ENCODE measurements around the gene PRPF8. TPM values are rescaled to one million over a fixed set of nuclear protein-coding genes. Genes with fewer than 3 reads are reported as not detected.

Gene PRPF8
- polyA plus RNA-seq, 1 donor from 2014 or later: 56.9 TPM

DNA sequence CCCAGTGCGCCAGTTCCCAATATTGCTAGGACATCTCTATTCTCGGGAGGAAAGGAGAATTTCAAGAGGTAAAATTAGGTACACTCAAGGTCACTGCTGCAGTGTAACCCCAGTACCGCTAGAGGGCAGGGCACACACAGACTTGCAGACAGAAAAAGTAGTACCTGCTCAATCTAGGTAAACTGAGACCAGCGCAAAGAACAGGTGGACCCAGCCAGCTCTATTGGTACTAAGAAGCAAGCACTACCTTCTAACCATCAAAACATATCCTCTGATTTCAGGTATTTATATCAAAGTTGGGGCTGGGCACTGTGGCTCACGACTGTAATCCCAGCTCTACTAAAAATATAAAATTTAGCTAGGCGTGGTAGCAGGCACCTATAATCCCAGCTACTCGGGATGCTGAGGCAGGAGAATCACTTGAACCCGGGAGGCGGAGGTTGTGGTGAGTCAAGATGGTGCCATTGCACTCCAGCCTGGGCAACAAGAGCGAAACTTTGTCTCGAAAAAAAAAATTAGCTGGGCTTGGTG is 36.3 kb upstream of the PRPF8 start:
- Histone ChIP-seq H3K4me3 (ENCODE audit: low read length) (no peak overlapping the region), H3K27me3 (ENCODE audit: insufficient read depth, low read depth, low read length) (no peaks in the 10 kb centered on the region), H3K4me2 (ENCODE audit: low read length) (no peak overlapping the region), H2AFZ (ENCODE audit: low read depth, low read length) (no peak overlapping the region), H3K9me2 (ENCODE audit: insufficient read depth, low read length) (no peaks in the 10 kb centered on the region), H3K27ac (ENCODE audit: low read length) (no peak overlapping the region), H4K20me1 (ENCODE audit: insufficient read depth) (no peaks in the 10 kb centered on the region), H3K9ac (ENCODE audit: low read length) (no peak overlapping the region), H3K79me2 (replicated peaks; ENCODE audit: insufficient read depth, low read length) (no peaks in the 10 kb centered on the region), H3K9me3 (ENCODE audit: low read length) (no peaks in the 10 kb centered on the region), H3K36me3 (ENCODE audit: insufficient read depth, low read length) (no peaks in the 10 kb centered on the region), H3F3A (ENCODE audit: insufficient read depth, low read length, poor library complexity, severe bottlenecking) (peaks cover 4% of the 10 kb centered on the region)
- TF ChIP-seq EZH2 (IDR thresholded peaks at IDR 0.05; ENCODE audit: borderline replicate concordance, insufficient read depth, low read length, poor library complexity, severe bottlenecking): no peak
- no peak for TF ChIP-seq TAF1 (IDR thresholded peaks at IDR 0.05; ENCODE audit: low read depth)
- TF ChIP-seq MXI1 (conservative IDR thresholded peaks at IDR 0.05; ENCODE audit: poor library complexity, severe bottlenecking): no peak
- TF ChIP-seq SMC3 (conservative IDR thresholded peaks at IDR 0.05; ENCODE audit: poor library complexity): peak; percentile 82
- TF ChIP-seq POLR2AphosphoS5 (IDR thresholded peaks at IDR 0.05): no peak
- TF ChIP-seq EP300 (conservative IDR thresholded peaks at IDR 0.05; ENCODE audit: poor library complexity, severe bottlenecking): no peak
- TF ChIP-seq CTCF (IDR thresholded peaks at IDR 0.05; ENCODE audit: poor library complexity, severe bottlenecking): peak; percentile 95
- TF ChIP-seq RAD21 (conservative IDR thresholded peaks at IDR 0.05): peak; percentile 87

DNA sequence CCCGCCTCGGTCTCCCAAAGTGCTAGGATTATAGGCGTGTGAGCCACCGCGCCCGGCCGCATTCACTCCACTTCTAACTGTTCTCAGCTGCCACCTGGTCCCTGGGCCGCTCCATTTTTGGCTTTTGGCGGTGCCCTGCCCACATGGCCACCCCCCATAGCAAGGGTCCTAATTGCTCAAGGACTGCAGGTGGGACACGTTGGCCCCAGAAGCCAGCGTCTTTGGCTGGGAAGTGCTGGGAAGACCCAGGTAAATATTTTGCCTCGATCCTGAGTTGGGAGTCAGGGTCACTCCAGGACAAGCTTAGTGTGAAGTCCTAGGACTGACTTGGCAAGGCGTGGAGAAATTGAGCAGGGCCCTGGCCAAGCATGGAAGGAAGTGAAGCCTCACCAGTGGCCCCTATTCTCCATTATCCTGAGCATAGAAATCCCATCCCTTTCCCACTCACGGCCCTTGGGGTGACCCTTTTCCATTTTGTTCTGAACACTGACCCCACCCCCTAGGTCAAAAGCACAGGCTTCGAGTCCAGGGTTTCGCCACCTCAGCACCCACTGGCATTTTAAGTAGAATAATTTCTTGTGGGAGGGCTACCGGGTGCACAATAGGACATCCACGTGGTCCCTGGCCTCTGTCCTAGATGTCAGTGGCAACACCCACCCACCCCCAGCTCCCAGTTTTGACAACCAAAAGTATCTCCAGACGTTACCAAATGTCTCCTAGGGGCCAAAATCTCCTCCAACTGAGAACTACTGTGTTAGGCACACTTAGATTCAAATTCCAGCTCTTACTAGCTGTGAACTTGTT is 33.9 kb upstream of the PRPF8 start:
- Histone ChIP-seq H3K27ac (ENCODE audit: low read length) (no peak overlapping the region), H3K4me2 (ENCODE audit: low read length) (no peak overlapping the region)
- TF ChIP-seq SMC3 (conservative IDR thresholded peaks at IDR 0.05; ENCODE audit: poor library complexity) (no peak), EZH2 (IDR thresholded peaks at IDR 0.05; ENCODE audit: borderline replicate concordance, insufficient read depth, low read length, poor library complexity, severe bottlenecking) (no peak), REST (IDR thresholded peaks at IDR 0.05; ENCODE audit: borderline replicate concordance) (no peak), EP300 (conservative IDR thresholded peaks at IDR 0.05; ENCODE audit: poor library complexity, severe bottlenecking) (no peak), POLR2AphosphoS5 (IDR thresholded peaks at IDR 0.05) (no peak), CTCF (IDR thresholded peaks at IDR 0.05; ENCODE audit: poor library complexity, severe bottlenecking) (no peak), MXI1 (conservative IDR thresholded peaks at IDR 0.05; ENCODE audit: poor library complexity, severe bottlenecking) (no peak), TAF1 (IDR thresholded peaks at IDR 0.05; ENCODE audit: low read depth) (no peak), RAD21 (conservative IDR thresholded peaks at IDR 0.05) (no peak)

More for the DNA sequence above, 33.9 kb upstream of the PRPF8 start:
- no peaks in the 10 kb centered on the region for H3K9me2 ChIP-seq (ENCODE audit: insufficient read depth, low read length)
- H3K36me3 ChIP-seq (ENCODE audit: insufficient read depth, low read length): no peaks in the 10 kb centered on the region
- H3F3A ChIP-seq (ENCODE audit: insufficient read depth, low read length, poor library complexity, severe bottlenecking): peaks cover 4% of the 10 kb centered on the region
- no peak overlapping the region for H3K4me3 ChIP-seq (ENCODE audit: low read length)
- H4K20me1 ChIP-seq (ENCODE audit: insufficient read depth): no peaks in the 10 kb centered on the region
- no peak overlapping the region for H3K9ac ChIP-seq (ENCODE audit: low read length)
- no peak overlapping the region for H2AFZ ChIP-seq (ENCODE audit: low read depth, low read length)
- H3K79me2 ChIP-seq (replicated peaks; ENCODE audit: insufficient read depth, low read length): peaks cover 4% of the 10 kb centered on the region
- no peaks in the 10 kb centered on the region for H3K27me3 ChIP-seq (ENCODE audit: insufficient read depth, low read depth, low read length)
- H3K9me3 ChIP-seq (ENCODE audit: low read length): no peaks in the 10 kb centered on the region

Data from neural cell (in vitro differentiated cells).